GM19193 (cell line): ENCODE results near the gene SLC9A7.
A peak's percentile ranks its signal among the peaks of the same experiment; 100 is the strongest.

Experiments
- POLR2A ChIP-seq: IDR thresholded peaks from 4 replicates; pipeline ENCODE4 v1.6.1; 2011; ENCODE audit not compliant: insufficient read depth, insufficient read length; ENCODE audit errors: extremely low read depth

Gene SLC9A7

GRCh38 chrX:46759645-46759974 lies 692 bp upstream of the SLC9A7 start:
- TF ChIP-seq POLR2A = no peak

DNA sequence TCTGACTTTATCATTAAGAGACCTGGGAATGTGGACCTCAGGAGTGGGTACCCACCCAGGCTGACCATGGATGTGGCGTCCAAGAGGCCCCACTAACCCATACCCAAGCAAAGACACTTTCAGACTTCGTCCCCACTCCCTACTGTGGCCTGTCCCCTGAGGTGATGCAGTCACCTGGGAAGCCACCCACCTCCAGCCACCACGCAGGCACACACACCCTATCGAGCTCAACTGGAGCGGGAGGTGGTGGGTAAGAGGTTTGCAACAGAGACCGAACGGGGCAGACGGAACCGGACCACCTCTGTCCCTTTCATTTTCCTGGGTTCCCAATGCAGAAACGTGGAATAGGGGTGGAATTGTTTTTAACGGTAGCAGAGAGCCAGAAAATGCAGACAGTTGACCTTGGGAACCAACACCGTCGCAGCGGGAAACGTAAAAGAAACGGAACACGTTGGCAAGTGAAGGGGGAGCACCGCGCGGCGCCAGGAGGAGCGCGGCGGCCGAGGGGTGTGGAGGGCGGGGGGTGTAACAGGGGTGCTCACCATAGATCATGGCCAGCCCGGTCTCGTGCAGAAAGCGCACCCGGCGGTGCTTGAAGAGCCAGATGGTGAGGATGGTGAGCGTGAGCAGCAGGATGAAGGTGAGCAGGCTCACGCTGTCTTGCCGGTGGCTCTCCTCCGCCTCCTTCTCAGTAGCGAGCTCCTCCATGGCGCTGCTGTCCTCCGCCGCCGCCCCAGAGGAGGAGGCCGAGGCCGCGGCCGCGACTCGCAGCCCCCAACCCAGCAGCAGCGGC lies 559 bp downstream of the SLC9A7 start:
- peak; percentile 4 for TF ChIP-seq POLR2A

DNA sequence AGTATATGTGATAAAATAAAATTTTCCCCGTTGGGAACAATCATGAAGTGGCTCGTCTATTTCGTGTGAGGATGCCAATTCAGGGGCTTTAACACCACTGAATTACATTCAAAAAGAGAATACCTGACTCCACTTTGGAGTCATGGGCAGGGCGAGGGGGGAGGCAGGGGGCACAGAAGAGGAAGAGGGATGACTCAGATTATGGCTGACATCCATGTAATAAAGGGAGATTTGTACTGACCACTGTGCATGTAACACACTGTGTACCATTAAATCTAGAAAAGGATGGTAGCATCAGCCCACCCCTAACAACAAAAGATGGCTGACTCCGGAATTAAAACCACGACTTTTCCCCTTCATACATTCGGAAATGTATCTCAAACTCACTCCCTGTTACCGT lies 1.3 kb downstream of the SLC9A7 start:
- TF ChIP-seq POLR2A = no peak

DNA sequence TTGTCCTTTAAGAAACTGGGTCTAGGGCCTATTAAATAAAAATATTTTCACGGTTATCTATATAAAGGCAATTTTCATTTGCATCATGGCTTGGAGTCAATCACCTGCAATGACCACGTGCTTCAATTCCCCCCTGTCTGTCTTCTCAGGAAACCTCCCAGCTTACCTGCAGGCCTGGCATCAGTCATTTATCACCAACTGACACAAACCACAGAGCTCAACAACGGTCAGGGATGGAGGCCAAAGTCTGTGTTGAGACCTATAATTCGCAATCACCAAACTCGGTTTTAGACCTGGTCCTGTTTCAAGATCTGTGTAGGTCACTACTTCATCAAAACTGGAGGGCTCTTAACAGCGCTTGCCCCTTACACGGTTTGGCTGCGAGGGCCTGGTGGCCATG lies 1.9 kb downstream of the SLC9A7 start:
- TF ChIP-seq POLR2A = peak; percentile 12

DNA sequence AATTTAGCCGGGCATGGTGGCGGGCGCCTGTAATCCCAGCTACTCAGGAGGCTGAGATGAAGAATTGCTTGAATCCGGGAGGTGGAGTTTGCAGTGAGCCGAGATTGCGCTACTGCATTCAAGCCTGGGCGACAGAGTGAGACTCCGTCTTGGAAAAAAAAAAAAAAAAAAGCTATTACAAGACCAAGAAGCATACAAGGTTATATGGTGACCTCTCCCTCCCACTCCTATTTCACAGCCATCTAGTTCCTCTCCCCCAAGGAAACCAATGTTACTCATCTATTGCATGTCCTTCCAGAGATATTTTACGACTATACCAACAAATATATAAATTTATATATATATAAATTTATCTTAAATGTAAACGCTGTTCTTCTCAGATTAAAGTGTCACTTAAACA lies 3.2 kb downstream of the SLC9A7 start:
- no peak for TF ChIP-seq POLR2A

GRCh38 chrX:46754586-46755061 lies 4.3 kb downstream of the SLC9A7 start:
- no peak for TF ChIP-seq POLR2A

GRCh38 chrX:46754036-46754435 lies 4.9 kb downstream of the SLC9A7 start:
- TF ChIP-seq POLR2A = no peak

GRCh38 chrX:46750889-46751288 lies 8.0 kb downstream of the SLC9A7 start:
- no peak for TF ChIP-seq POLR2A

DNA sequence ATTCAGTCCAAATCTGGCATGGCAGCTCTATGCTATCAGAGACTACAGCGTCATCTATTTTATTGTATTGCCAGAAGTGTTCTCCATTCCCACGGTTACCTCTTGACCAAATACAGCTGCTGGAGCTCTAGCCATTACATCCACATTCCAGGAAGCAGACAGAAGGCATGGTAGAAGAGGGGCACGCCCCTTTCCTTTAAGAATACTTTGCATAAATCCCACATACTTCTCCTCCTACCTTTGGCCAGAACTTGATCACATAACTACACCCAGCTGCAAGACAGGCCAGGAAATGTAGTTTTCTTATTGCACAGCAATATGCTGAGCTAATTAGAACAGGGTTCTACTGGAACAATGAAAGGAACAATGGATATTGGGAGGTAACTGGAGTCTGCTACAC lies 14.9 kb downstream of the SLC9A7 start:
- no peak for TF ChIP-seq POLR2A

GRCh38 chrX:46743046-46743445 lies 15.9 kb downstream of the SLC9A7 start:
- TF ChIP-seq POLR2A = no peak

DNA sequence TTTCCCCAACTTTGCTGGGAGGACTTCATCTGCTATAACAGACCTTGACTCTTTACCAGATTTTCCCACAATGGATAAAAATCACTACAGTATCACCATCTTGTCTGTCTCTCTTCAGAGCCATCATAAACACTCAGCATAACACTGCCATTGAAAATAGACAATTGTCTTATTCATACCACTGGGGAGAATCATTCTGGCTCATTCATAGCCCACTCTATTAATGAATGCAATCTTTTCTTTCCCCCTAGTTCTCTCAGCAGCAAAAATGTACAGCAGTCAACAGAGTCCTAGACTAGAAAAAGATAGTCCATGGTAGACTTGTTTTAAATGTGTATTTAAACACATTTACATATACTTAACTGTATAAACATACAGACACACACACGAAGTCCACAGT lies 19.2 kb downstream of the SLC9A7 start:
- no peak for TF ChIP-seq POLR2A

GRCh38 chrX:46737462-46737861 lies 21.5 kb downstream of the SLC9A7 start:
- TF ChIP-seq POLR2A = no peak

- TF ChIP-seq POLR2A = no peak
Observed at GRCh38 chrX:46737041-46737440, 21.9 kb downstream of the SLC9A7 start.

GRCh38 chrX:46735622-46736021 lies 23.3 kb downstream of the SLC9A7 start:
- no peak for TF ChIP-seq POLR2A

DNA sequence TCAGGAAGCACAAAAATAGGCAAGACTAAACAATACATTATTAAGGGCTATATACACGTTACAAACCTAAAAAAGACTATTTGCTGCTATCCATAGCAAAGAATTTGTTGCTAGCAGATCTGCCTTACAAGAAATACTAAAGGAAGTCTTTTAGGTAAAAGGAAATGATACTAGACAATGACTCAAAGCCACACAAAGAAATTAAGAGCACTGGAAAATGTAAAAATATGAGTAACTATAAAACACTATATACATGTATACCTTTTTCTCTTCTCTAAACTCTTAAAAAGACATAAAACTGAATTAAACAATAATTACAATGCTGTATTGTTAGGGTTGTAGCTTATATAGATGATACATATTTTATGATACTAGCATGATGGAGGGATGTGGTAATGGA lies 25.7 kb downstream of the SLC9A7 start:
- no peak for TF ChIP-seq POLR2A

DNA sequence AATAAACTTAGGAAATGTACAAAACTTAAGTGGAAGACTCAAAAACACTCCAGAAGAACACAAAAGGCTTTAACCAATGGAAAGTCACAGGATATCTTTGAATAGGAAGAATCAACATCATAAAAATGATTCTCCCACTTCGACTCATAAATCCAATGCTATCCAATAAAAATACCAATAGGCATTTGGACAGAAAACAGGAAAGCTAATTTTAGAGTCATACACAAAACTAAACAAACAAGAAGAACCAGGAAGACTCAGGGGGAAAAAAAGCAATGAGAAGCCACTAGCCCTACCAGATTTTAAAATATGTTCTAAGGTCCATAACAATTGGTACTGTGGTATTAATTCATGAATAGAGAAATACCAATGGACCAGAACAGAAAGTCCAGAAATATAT lies 28.2 kb downstream of the SLC9A7 start:
- no peak for TF ChIP-seq POLR2A

- TF ChIP-seq POLR2A = no peak
Observed at GRCh38 chrX:46727441-46727840, 31.5 kb downstream of the SLC9A7 start.

DNA sequence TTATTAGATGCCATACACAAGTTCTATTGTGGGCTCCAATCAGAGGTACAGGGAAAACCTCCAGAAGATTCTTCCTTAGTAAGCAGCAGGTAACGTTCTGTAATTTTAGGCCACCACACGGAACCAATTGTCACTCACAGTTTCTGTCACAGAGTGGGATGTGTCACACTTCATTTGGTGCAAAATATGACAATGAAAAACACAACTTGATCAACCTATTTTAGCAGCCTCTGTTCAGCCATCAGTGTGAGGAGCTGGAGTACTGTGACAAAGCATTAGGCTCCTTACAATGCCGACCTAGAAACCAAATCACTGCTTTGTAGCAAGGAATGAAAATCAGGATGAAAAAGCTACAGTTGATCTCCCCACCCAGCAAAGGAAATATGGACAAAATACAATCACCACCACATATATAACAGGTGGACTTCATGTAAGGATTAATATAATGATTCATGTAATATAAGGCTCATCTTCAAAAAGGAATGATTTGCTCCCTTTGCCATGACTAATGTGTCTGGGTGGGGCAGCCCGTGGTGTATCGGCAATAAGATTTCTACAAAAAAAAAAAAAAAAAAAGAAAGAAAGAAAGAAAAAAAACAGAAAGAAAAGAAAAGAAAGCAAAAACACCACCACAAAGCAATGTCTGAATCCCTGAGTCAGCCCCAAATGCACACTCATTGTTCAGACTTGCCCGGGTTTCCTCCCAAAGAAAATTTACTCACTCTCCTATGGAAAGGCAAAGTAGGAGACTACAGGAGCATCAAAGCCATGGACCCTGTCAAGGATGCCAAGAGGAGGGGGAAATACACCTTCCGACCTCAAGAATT lies 36.0 kb downstream of the SLC9A7 start:
- no peak for TF ChIP-seq POLR2A
